ENCODE data around the gene RPLP1.

GRCh38 chr15:69468241-69469121 lies 15.9 kb downstream of the RPLP1 start:
- TF ChIP-seq CTCF (IDR thresholded peaks at IDR 0.05): no peak
- no peak for TF ChIP-seq POLR2A (IDR thresholded peaks at IDR 0.05)

All from body of pancreas (tissue), 4 donors.